ENCODE data around the gene ACOT12.
"Not testable (repeated sequence)": the region's sequence is repeated elsewhere in the genome, so short reads cannot be mapped to it uniquely, and the experiment has no call there.

Gene ACOT12

GRCh38 chr5:81398741-81399140 lies 4.8 kb upstream of the ACOT12 start:
- no peak for DNase-seq

GRCh38 chr5:81397176-81397575 lies 3.2 kb upstream of the ACOT12 start:
- peak; percentile 18 for DNase-seq

GRCh38 chr5:81395262-81395661 lies 1.3 kb upstream of the ACOT12 start:
- no peak for DNase-seq

GRCh38 chr5:81393430-81393782 lies 528 bp downstream of the ACOT12 start:
- no peak for DNase-seq

GRCh38 chr5:81389025-81389424 lies 4.9 kb downstream of the ACOT12 start:
- DNase-seq = no peak

GRCh38 chr5:81388169-81388568 lies 5.8 kb downstream of the ACOT12 start:
- DNase-seq = no peak

GRCh38 chr5:81383867-81384266 lies 10.1 kb downstream of the ACOT12 start:
- DNase-seq = no peak

- DNase-seq = no peak
Measured at GRCh38 chr5:81371354-81371876, 22.5 kb downstream of the ACOT12 start.

GRCh38 chr5:81370912-81371311 lies 23.0 kb downstream of the ACOT12 start:
- DNase-seq = no peak

- no peak for DNase-seq
Measured at GRCh38 chr5:81365541-81365940, 28.4 kb downstream of the ACOT12 start.

- no peak for DNase-seq
Measured at GRCh38 chr5:81363093-81363871, 30.7 kb downstream of the ACOT12 start.

GRCh38 chr5:81361600-81361999 lies 32.3 kb downstream of the ACOT12 start:
- no peak for DNase-seq

GRCh38 chr5:81360640-81361039 lies 33.3 kb downstream of the ACOT12 start:
- no peak for DNase-seq

GRCh38 chr5:81359881-81360280 lies 34.1 kb downstream of the ACOT12 start:
- no peak for DNase-seq

GRCh38 chr5:81359108-81359507 lies 34.8 kb downstream of the ACOT12 start:
- no peak for DNase-seq

- DNase-seq = no peak
Measured at GRCh38 chr5:81355291-81356251, 38.4 kb downstream of the ACOT12 start.

- DNase-seq = no peak
Measured at GRCh38 chr5:81354093-81354492, 39.8 kb downstream of the ACOT12 start.

- DNase-seq = no peak
Measured at GRCh38 chr5:81353189-81353588, 40.7 kb downstream of the ACOT12 start.

- no peak for DNase-seq
Measured at GRCh38 chr5:81350507-81350906, 43.4 kb downstream of the ACOT12 start.

GRCh38 chr5:81349161-81349560 lies 44.8 kb downstream of the ACOT12 start:
- no peak for DNase-seq

- DNase-seq = no peak
Measured at GRCh38 chr5:81345411-81346003, 48.4 kb downstream of the ACOT12 start.

- no peak for DNase-seq
Measured at GRCh38 chr5:81344736-81345135, 49.2 kb downstream of the ACOT12 start.

GRCh38 chr5:81338213-81338612 lies 55.7 kb downstream of the ACOT12 start:
- not testable (repeated sequence) for DNase-seq
